ENCODE data around the gene IL1R1.

The IL1R1 gene

DNA sequence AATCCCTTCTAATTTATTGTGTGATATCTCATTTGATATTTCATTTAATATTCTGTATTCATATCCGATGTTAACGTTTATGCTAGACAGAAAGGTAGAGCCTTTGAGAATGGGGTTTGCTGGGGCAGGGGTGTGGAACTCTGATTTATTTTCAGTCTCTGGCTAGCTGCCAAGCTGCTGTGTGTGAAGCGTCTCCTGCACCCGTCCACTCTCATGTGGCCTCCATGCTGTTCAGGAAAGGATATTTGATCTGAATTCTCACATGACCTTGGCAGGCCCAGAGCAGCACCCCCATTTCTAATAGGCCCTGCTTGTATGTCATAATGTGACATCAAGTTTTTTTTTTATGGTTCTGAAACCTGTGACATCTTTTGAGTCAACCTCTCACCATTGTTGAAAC is 1.6 kb downstream of the IL1R1 start:
- Histone ChIP-seq H3K36me3 (ENCODE audit: insufficient read depth, low read length) (no peaks in the 10 kb centered on the region), H3K9ac (ENCODE audit: low read depth, low read length) (no peak overlapping the region), H3K4me3 (ENCODE audit: low read depth in 1 of 2, low read length in 2 of 2) (no peak overlapping the region), H3K4me2 (ENCODE audit: insufficient read depth, low read length) (no peak overlapping the region), H3K4me1 (ENCODE audit: insufficient read depth, low read length) (no peaks in the 10 kb centered on the region), H3K9me3 (ENCODE audit: insufficient read depth, low read length, severe bottlenecking) (peaks cover 2% of the 10 kb centered on the region), H3K27me3 (ENCODE audit: insufficient read depth, low read length, poor library complexity) (no peaks in the 10 kb centered on the region), H4K20me1 (ENCODE audit: insufficient read depth, low read length) (no peaks in the 10 kb centered on the region), H2AFZ (ENCODE audit: low read depth, low read length) (no peak overlapping the region), H3K27ac (ENCODE audit: low read length) (no peak overlapping the region), H3K79me2 (ENCODE audit: insufficient read depth, low read length) (no peaks in the 10 kb centered on the region)
- DNase-seq (no peak), ATAC-seq (ENCODE audit: insufficient read depth, low read depth) (no peak)
- TF ChIP-seq, protein P1, sequence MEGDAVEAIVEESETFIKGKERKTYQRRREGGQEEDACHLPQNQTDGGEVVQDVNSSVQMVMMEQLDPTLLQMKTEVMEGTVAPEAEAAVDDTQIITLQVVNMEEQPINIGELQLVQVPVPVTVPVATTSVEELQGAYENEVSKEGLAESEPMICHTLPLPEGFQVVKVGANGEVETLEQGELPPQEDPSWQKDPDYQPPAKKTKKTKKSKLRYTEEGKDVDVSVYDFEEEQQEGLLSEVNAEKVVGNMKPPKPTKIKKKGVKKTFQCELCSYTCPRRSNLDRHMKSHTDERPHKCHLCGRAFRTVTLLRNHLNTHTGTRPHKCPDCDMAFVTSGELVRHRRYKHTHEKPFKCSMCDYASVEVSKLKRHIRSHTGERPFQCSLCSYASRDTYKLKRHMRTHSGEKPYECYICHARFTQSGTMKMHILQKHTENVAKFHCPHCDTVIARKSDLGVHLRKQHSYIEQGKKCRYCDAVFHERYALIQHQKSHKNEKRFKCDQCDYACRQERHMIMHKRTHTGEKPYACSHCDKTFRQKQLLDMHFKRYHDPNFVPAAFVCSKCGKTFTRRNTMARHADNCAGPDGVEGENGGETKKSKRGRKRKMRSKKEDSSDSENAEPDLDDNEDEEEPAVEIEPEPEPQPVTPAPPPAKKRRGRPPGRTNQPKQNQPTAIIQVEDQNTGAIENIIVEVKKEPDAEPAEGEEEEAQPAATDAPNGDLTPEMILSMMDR (IDR thresholded peaks at IDR 0.05; ENCODE audit: borderline replicate concordance, extremely low read depth, low read length, poor library complexity, severe bottlenecking), result no peak
- no peak for TF ChIP-seq EZH2 (IDR thresholded peaks at IDR 0.05; ENCODE audit: borderline replicate concordance, low read depth, low read length, severe bottlenecking)

DNA sequence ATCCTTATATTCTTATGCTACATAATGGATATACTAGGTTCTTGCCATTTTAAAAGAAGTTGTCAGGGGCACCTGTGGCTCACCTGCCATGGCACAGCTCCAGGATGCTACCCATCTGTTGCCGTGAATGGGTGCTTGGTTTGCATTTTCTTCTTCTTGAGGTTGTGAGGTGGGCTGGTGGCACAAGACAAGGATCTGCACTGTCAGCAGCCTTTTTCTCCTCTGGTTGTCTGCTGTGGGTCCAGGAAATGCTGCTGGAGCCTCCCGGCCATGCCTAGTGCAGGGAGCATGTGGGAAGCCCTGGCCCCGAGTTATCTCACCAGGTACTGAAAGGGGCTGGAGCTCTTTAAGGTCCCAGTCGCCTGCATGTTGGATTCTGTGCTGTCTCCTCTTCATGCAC is 2.6 kb downstream of the IL1R1 start:
- peaks cover 2% of the 10 kb centered on the region for H3K9me3 ChIP-seq (ENCODE audit: insufficient read depth, low read length, severe bottlenecking)
- H3K4me3 ChIP-seq (ENCODE audit: low read depth in 1 of 2, low read length in 2 of 2), result no peak overlapping the region
- no peak for TF ChIP-seq EZH2 (IDR thresholded peaks at IDR 0.05; ENCODE audit: borderline replicate concordance, low read depth, low read length, severe bottlenecking)
- TF ChIP-seq, protein P1 (IDR thresholded peaks at IDR 0.05; ENCODE audit: borderline replicate concordance, extremely low read depth, low read length, poor library complexity, severe bottlenecking), result no peak
- H3K36me3 ChIP-seq (ENCODE audit: insufficient read depth, low read length), result no peaks in the 10 kb centered on the region
- no peak overlapping the region for H3K4me2 ChIP-seq (ENCODE audit: insufficient read depth, low read length)
- no peaks in the 10 kb centered on the region for H3K27me3 ChIP-seq (ENCODE audit: insufficient read depth, low read length, poor library complexity)
- H3K27ac ChIP-seq (ENCODE audit: low read length), result no peak overlapping the region
- H3K9ac ChIP-seq (ENCODE audit: low read depth, low read length), result no peak overlapping the region
- H3K79me2 ChIP-seq (ENCODE audit: insufficient read depth, low read length), result no peaks in the 10 kb centered on the region
- DNase-seq, result no peak
- no peak overlapping the region for H2AFZ ChIP-seq (ENCODE audit: low read depth, low read length)
- no peaks in the 10 kb centered on the region for H4K20me1 ChIP-seq (ENCODE audit: insufficient read depth, low read length)
- ATAC-seq (ENCODE audit: insufficient read depth, low read depth), result no peak
- H3K4me1 ChIP-seq (ENCODE audit: insufficient read depth, low read length), result no peaks in the 10 kb centered on the region

DNA sequence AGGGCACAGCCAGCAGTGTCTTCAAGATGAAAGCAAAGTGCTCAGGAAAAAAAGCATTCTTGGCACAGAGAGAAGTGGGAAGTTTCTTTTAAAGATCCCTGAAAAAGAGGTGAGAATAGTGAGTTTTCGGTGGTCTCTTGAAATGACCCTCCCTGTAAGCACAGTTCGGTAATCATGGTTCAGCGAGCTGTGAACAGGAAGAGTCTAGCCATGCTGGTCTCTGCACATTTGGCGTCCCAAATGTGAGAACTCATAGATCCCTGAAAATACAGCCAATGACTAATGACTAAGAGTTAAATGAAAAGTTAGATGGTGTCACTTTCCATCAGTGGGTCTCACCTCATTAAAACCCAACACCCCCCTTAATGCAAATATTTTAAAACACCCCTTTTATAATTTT is 3.4 kb downstream of the IL1R1 start:
- H2AFZ ChIP-seq (ENCODE audit: low read depth, low read length), result no peak overlapping the region
- no peaks in the 10 kb centered on the region for H3K4me1 ChIP-seq (ENCODE audit: insufficient read depth, low read length)
- no peak overlapping the region for H3K4me2 ChIP-seq (ENCODE audit: insufficient read depth, low read length)
- no peak for DNase-seq
- no peak overlapping the region for H3K27ac ChIP-seq (ENCODE audit: low read length)
- H3K36me3 ChIP-seq (ENCODE audit: insufficient read depth, low read length), result no peaks in the 10 kb centered on the region
- H3K9me3 ChIP-seq (ENCODE audit: insufficient read depth, low read length, severe bottlenecking), result peaks cover 2% of the 10 kb centered on the region
- no peaks in the 10 kb centered on the region for H3K27me3 ChIP-seq (ENCODE audit: insufficient read depth, low read length, poor library complexity)
- no peaks in the 10 kb centered on the region for H4K20me1 ChIP-seq (ENCODE audit: insufficient read depth, low read length)
- TF ChIP-seq, protein P1 (IDR thresholded peaks at IDR 0.05; ENCODE audit: borderline replicate concordance, extremely low read depth, low read length, poor library complexity, severe bottlenecking), result no peak
- TF ChIP-seq EZH2 (IDR thresholded peaks at IDR 0.05; ENCODE audit: borderline replicate concordance, low read depth, low read length, severe bottlenecking), result no peak
- H3K9ac ChIP-seq (ENCODE audit: low read depth, low read length), result no peak overlapping the region
- H3K79me2 ChIP-seq (ENCODE audit: insufficient read depth, low read length), result no peaks in the 10 kb centered on the region
- no peak for ATAC-seq (ENCODE audit: insufficient read depth, low read depth)
- H3K4me3 ChIP-seq (ENCODE audit: low read depth in 1 of 2, low read length in 2 of 2), result no peak overlapping the region

DNA sequence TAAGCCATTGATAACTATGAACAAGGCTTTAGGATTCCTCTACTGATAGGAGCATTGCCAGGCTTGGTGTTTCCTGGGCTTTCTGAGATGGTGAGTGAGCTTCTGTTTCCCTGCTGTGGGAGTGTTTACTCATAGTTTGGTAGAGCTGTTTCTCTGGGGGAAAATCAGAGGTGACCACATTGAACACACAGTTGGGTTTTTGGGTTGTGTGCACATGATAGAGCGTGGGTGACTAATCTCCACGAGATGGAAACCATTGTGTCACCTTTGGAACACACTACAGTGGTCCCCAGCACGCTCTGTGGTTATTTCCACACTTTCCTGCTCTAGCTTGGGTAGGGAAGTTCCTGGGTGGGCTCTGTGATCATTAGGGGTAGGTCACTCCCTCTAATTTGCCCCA is 5.4 kb downstream of the IL1R1 start:
- Histone ChIP-seq H3K27ac (ENCODE audit: low read length) (no peak overlapping the region), H3K9me3 (ENCODE audit: insufficient read depth, low read length, severe bottlenecking) (peaks cover 1% of the 10 kb centered on the region), H3K36me3 (ENCODE audit: insufficient read depth, low read length) (no peaks in the 10 kb centered on the region), H3K79me2 (ENCODE audit: insufficient read depth, low read length) (no peaks in the 10 kb centered on the region), H3K27me3 (ENCODE audit: insufficient read depth, low read length, poor library complexity) (no peaks in the 10 kb centered on the region), H2AFZ (ENCODE audit: low read depth, low read length) (no peak overlapping the region), H3K9ac (ENCODE audit: low read depth, low read length) (no peak overlapping the region), H3K4me1 (ENCODE audit: insufficient read depth, low read length) (no peaks in the 10 kb centered on the region), H3K4me2 (ENCODE audit: insufficient read depth, low read length) (no peak overlapping the region), H4K20me1 (ENCODE audit: insufficient read depth, low read length) (no peaks in the 10 kb centered on the region), H3K4me3 (ENCODE audit: low read depth in 1 of 2, low read length in 2 of 2) (no peak overlapping the region)
- DNase-seq (no peak), ATAC-seq (ENCODE audit: insufficient read depth, low read depth) (no peak)
- TF ChIP-seq, protein P1 (IDR thresholded peaks at IDR 0.05; ENCODE audit: borderline replicate concordance, extremely low read depth, low read length, poor library complexity, severe bottlenecking), result no peak
- no peak for TF ChIP-seq EZH2 (IDR thresholded peaks at IDR 0.05; ENCODE audit: borderline replicate concordance, low read depth, low read length, severe bottlenecking)

Measured in DND-41 (cell line).